Neural progenitor cell (in vitro differentiated cells): ENCODE results near the gene METTL17.

Source experiments
- CTCF ChIP-seq: fragments of 200-600 bp; sonication (generic); IDR thresholded peaks from 2 replicates; pipeline ENCODE4 v1.5.1; 2017; ENCODE audit warnings: antibody characterized with exemption, mild to moderate bottlenecking
- EZH2phosphoT487 ChIP-seq: fragments of 200-600 bp; sonication (generic); IDR thresholded peaks from 2 replicates; pipeline ENCODE4 v1.6.1; 2017; ENCODE audit warnings: antibody characterized with exemption

- TF ChIP-seq CTCF (no peak), EZH2phosphoT487 (no peak)
Observed at GRCh38 chr14:20997564-20997963, 7.8 kb downstream of the METTL17 start.
